ENCODE results near the gene PHGDH. TPM values are rescaled to one million over a fixed set of nuclear protein-coding genes. Genes with fewer than 3 reads are reported as not detected.

Gene PHGDH
- total and polyA plus RNA-seq, 2 of the 13 experiments (the other 11 are each of a cell fraction or from before 2014, with no cell fraction given), result 95.8 to 133 TPM

GRCh38 chr1:119675349-119676345 lies 36.1 kb upstream of the PHGDH start (continued):
- TF ChIP-seq TCF7 (IDR thresholded peaks at IDR 0.05; ENCODE audit: low read depth) (no peak), FLYWCH1 (CRISPR knock-in tag; IDR thresholded peaks at IDR 0.05) (no peak), SYNCRIP (IDR thresholded peaks at IDR 0.05; ENCODE audit: insufficient read depth, low read depth, low read length) (no peak), BHLHE40 (IDR thresholded peaks at IDR 0.05; ENCODE audit: low read length) (no peak), KLF15 (CRISPR knock-in tag; IDR thresholded peaks at IDR 0.05; ENCODE audit: borderline replicate concordance) (no peak), TFAP4 (IDR thresholded peaks at IDR 0.05; ENCODE audit: borderline replicate concordance, low read depth) (peak; percentile 40; the same call in 1 of the 2 replicates), PHF8 (CRISPR knock-in tag; IDR thresholded peaks at IDR 0.05) (no peak), SIX1 (CRISPR knock-in tag; IDR thresholded peaks at IDR 0.05; ENCODE audit: borderline replicate concordance) (peak; percentile 57; the same call in 1 of the 2 replicates), FOSL1 (CRISPR knock-in tag; IDR thresholded peaks at IDR 0.05; ENCODE audit: borderline replicate concordance) (no peak), RBFOX2 (IDR thresholded peaks at IDR 0.05; ENCODE audit: low read depth, low read length) (no peak), HNF4A (CRISPR knock-in tag; IDR thresholded peaks at IDR 0.05) (no peak), AGO1 (IDR thresholded peaks at IDR 0.05; ENCODE audit: low read depth, low read length, poor library complexity, severe bottlenecking) (no peak), ZBTB39 (CRISPR knock-in tag; IDR thresholded peaks at IDR 0.05) (no peak), SIX4 (CRISPR knock-in tag; IDR thresholded peaks at IDR 0.05) (peak; percentile 67), ARID5B (CRISPR knock-in tag; IDR thresholded peaks at IDR 0.05) (peak; percentile 27; the same call in 1 of the 2 replicates), PAX8 (CRISPR knock-in tag; IDR thresholded peaks at IDR 0.05; ENCODE audit: borderline replicate concordance) (no peak), ZNF784 (CRISPR knock-in tag; IDR thresholded peaks at IDR 0.05; ENCODE audit: borderline replicate concordance) (no peak), TGIF2 (CRISPR knock-in tag; IDR thresholded peaks at IDR 0.05) (no peak), ARHGAP35 (CRISPR knock-in tag; IDR thresholded peaks at IDR 0.05; ENCODE audit: borderline replicate concordance) (no peak), ZNF556 (CRISPR knock-in tag; IDR thresholded peaks at IDR 0.05; ENCODE audit: borderline replicate concordance) (no peak), ZBTB42 (CRISPR knock-in tag; IDR thresholded peaks at IDR 0.05) (no peak), THAP11 (CRISPR knock-in tag; IDR thresholded peaks at IDR 0.05) (no peak)

Data from HepG2 (cell line).